Measurements from ENCODE around the gene TMEM229A. TPM values are rescaled to one million over a fixed set of nuclear protein-coding genes. Genes with fewer than 3 reads are reported as not detected.

The TMEM229A gene
- total RNA-seq, 1 experiment from 2014 or later, result 0.50 TPM

- H3K4me3 ChIP-seq (ENCODE audit: low read depth, low read length), result no peak overlapping the region
- Mint-ChIP-seq H3K36me3 (ENCODE audit: insufficient read depth, unreplicated experiment) (no peaks in the 10 kb centered on the region), H3K4me3 (ENCODE audit: unreplicated experiment) (no peak overlapping the region), H3K4me1 (ENCODE audit: low read depth, unreplicated experiment) (no peaks in the 10 kb centered on the region), H3K27ac (ENCODE audit: unreplicated experiment) (no peak overlapping the region), H3K27me3 (ENCODE audit: insufficient read depth, unreplicated experiment) (no peaks in the 10 kb centered on the region), H3K9me3 (ENCODE audit: unreplicated experiment) (no peaks in the 10 kb centered on the region)
- BruUV-seq (replicated peaks), result no TSS peak
- ChIA-PET CTCF (no interaction called here), POLR2A (no interaction called here)
- no peak for TF ChIP-seq CTCF (IDR thresholded peaks at IDR 0.05; ENCODE audit: insufficient read depth in 1 of 2, low read depth in 1 of 2, low read length in 1 of 2, severe bottlenecking in 1 of 2, unreplicated experiment in 1 of 2)
- no peaks in the 10 kb centered on the region for H3K36me3 ChIP-seq (ENCODE audit: control insufficient read depth, insufficient read depth, low read length)
- no peaks in the 10 kb centered on the region for H3K9me3 ChIP-seq
- no peak for DNase-seq
- no peaks in the 10 kb centered on the region for H3K27me3 ChIP-seq (replicated peaks; ENCODE audit: control insufficient read depth, insufficient read depth, low read length)
- H3K4me1 ChIP-seq, result no peaks in the 10 kb centered on the region
- intact Hi-C loops (cut with micrococcal nuclease; ENCODE audit: unreplicated experiment), result no loop called here
Measured at GRCh38 chr7:124076841-124077240, 44.0 kb upstream of the TMEM229A start.

DNA sequence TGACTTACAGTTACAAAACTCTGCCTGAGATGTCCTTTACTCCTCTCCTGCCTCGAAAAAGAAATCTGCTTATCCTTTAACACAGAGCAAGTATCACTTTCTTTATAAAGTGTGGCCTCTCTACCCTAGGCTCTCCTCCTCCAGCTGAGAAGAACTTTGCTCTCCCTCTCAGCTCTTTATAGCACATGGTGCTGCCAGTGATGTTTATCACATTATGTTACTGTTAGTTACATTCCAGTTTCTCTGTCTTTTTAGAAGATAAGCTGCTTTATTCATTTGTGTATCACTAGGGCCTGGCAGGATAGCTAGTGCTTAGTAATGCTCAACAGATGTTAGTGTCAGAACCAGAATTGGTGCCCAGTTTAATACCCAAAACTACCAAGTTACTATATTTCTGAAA, 41.1 kb upstream of the TMEM229A start:
- no TSS peak for BruUV-seq (replicated peaks)
- H3K9me3 Mint-ChIP-seq (ENCODE audit: unreplicated experiment), result no peaks in the 10 kb centered on the region
- H3K27me3 Mint-ChIP-seq (ENCODE audit: insufficient read depth, unreplicated experiment), result no peaks in the 10 kb centered on the region
- Histone ChIP-seq H3K27me3 (replicated peaks; ENCODE audit: control insufficient read depth, insufficient read depth, low read length) (no peaks in the 10 kb centered on the region), H3K9me3 (no peaks in the 10 kb centered on the region), H3K36me3 (ENCODE audit: control insufficient read depth, insufficient read depth, low read length) (no peaks in the 10 kb centered on the region), H3K4me1 (no peaks in the 10 kb centered on the region), H3K4me3 (ENCODE audit: low read depth, low read length) (no peak overlapping the region)
- DNase-seq, result no peak
- no peaks in the 10 kb centered on the region for H3K4me1 Mint-ChIP-seq (ENCODE audit: low read depth, unreplicated experiment)
- CTCF ChIA-PET, result no interaction called here
- H3K36me3 Mint-ChIP-seq (ENCODE audit: insufficient read depth, unreplicated experiment), result no peaks in the 10 kb centered on the region
- H3K4me3 Mint-ChIP-seq (ENCODE audit: unreplicated experiment), result no peak overlapping the region
- H3K27ac Mint-ChIP-seq (ENCODE audit: unreplicated experiment), result no peak overlapping the region
- intact Hi-C loops (cut with micrococcal nuclease; ENCODE audit: unreplicated experiment), result no loop called here
- POLR2A ChIA-PET, result no interaction called here
- TF ChIP-seq CTCF (IDR thresholded peaks at IDR 0.05; ENCODE audit: insufficient read depth in 1 of 2, low read depth in 1 of 2, low read length in 1 of 2, severe bottlenecking in 1 of 2, unreplicated experiment in 1 of 2), result no peak

DNA sequence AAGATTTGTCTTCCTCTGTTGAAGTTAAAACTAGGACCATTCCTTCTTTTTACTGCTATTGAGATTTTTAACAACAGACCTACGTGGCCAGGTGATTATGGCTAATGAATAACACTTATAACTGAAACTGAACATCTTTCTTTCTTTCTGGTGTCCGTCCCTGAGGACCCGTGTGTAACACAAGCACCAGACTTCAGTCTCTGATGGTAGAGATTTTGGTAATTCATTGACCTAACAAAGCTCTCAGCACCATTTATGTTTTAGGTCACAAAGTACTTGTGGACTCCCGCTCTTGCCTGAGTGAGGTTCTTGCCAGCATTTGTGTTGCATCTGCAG, 40.4 kb upstream of the TMEM229A start:
- Mint-ChIP-seq H3K4me1 (ENCODE audit: low read depth, unreplicated experiment) (no peaks in the 10 kb centered on the region), H3K9me3 (ENCODE audit: unreplicated experiment) (no peaks in the 10 kb centered on the region), H3K4me3 (ENCODE audit: unreplicated experiment) (no peak overlapping the region), H3K27me3 (ENCODE audit: insufficient read depth, unreplicated experiment) (no peaks in the 10 kb centered on the region), H3K27ac (ENCODE audit: unreplicated experiment) (no peak overlapping the region), H3K36me3 (ENCODE audit: insufficient read depth, unreplicated experiment) (no peaks in the 10 kb centered on the region)
- Histone ChIP-seq H3K36me3 (ENCODE audit: control insufficient read depth, insufficient read depth, low read length) (no peaks in the 10 kb centered on the region), H3K4me1 (no peaks in the 10 kb centered on the region), H3K27me3 (replicated peaks; ENCODE audit: control insufficient read depth, insufficient read depth, low read length) (no peaks in the 10 kb centered on the region), H3K9me3 (no peaks in the 10 kb centered on the region), H3K4me3 (ENCODE audit: low read depth, low read length) (no peak overlapping the region)
- BruUV-seq (replicated peaks), result no TSS peak
- TF ChIP-seq CTCF (IDR thresholded peaks at IDR 0.05; ENCODE audit: insufficient read depth in 1 of 2, low read depth in 1 of 2, low read length in 1 of 2, severe bottlenecking in 1 of 2, unreplicated experiment in 1 of 2), result no peak
- POLR2A ChIA-PET, result no interaction called here
- intact Hi-C loops (cut with micrococcal nuclease; ENCODE audit: unreplicated experiment), result no loop called here
- no peak for DNase-seq
- CTCF ChIA-PET, result no interaction called here
